Measurements from ENCODE around the gene PWP2. TPM values are rescaled to one million over a fixed set of nuclear protein-coding genes. Genes with fewer than 3 reads are reported as not detected.

The PWP2 gene
- polyA plus RNA-seq, 1 experiment, result 20.5 TPM

GRCh38 chr21:44087426-44088400 lies 19.5 kb upstream of the PWP2 start:
- CTCF ChIA-PET, result interaction anchor here (0.7 kb wide), 1 partner anchor 50 kb away, joined by 3 read pairs; no protein-coding TSS in a partner anchor

GRCh38 chr21:44088401-44088780 lies 18.8 kb upstream of the PWP2 start:
- DNase-seq (ENCODE audit: low read depth), result no peak

More at GRCh38 chr21:44087426-44088400, 19.5 kb upstream of the PWP2 start:
- DNase-seq (ENCODE audit: low read depth), result no peak
- Histone ChIP-seq H3K27me3 (ENCODE audit: control insufficient read depth, insufficient read depth, low read length) (no peaks in the 10 kb centered on the region), H3K4me3 (ENCODE audit: low read depth, low read length) (no peak overlapping the region), H3K36me3 (ENCODE audit: control insufficient read depth, insufficient read depth, low read length) (peaks cover 37% of the 10 kb centered on the region)
- POLR2A ChIA-PET, result no interaction called here
- no peak for TF ChIP-seq CTCF (IDR thresholded peaks at IDR 0.05; ENCODE audit: insufficient read depth, low read depth, low read length)

GRCh38 chr21:44089001-44089911 lies 17.9 kb upstream of the PWP2 start:
- no peak for TF ChIP-seq CTCF (IDR thresholded peaks at IDR 0.05; ENCODE audit: insufficient read depth, low read depth, low read length)
- CTCF ChIA-PET, result interaction anchor here (0.6 kb wide), 1 partner anchor 10 kb away, joined by 3 read pairs; no protein-coding TSS in a partner anchor
- H3K27me3 ChIP-seq (ENCODE audit: control insufficient read depth, insufficient read depth, low read length), result no peaks in the 10 kb centered on the region
- POLR2A ChIA-PET, result no interaction called here
- DNase-seq (ENCODE audit: low read depth), result no peak
- H3K36me3 ChIP-seq (ENCODE audit: control insufficient read depth, insufficient read depth, low read length), result peaks cover 32% of the 10 kb centered on the region
- H3K4me3 ChIP-seq (ENCODE audit: low read depth, low read length), result no peak overlapping the region

More at GRCh38 chr21:44088401-44088780, 18.8 kb upstream of the PWP2 start:
- H3K27me3 ChIP-seq (ENCODE audit: control insufficient read depth, insufficient read depth, low read length), result no peaks in the 10 kb centered on the region
- POLR2A ChIA-PET, result no interaction called here
- H3K4me3 ChIP-seq (ENCODE audit: low read depth, low read length), result no peak overlapping the region
- CTCF ChIA-PET, result interaction anchor here (0.6 to 0.7 kb wide), 2 partner anchors 9 to 51 kb away, joined by 3 read pairs; no protein-coding TSS in a partner anchor
- peaks cover 32% of the 10 kb centered on the region for H3K36me3 ChIP-seq (ENCODE audit: control insufficient read depth, insufficient read depth, low read length)
- no peak for TF ChIP-seq CTCF (IDR thresholded peaks at IDR 0.05; ENCODE audit: insufficient read depth, low read depth, low read length)

- CTCF ChIA-PET, result interaction anchor here (0.5 kb wide), 1 partner anchor 229 kb away, joined by 3 read pairs; no protein-coding TSS in a partner anchor
- H3K4me3 ChIP-seq (ENCODE audit: low read depth, low read length), result no peak overlapping the region
- POLR2A ChIA-PET, result no interaction called here
- H3K27me3 ChIP-seq (ENCODE audit: control insufficient read depth, insufficient read depth, low read length), result no peaks in the 10 kb centered on the region
- DNase-seq (ENCODE audit: low read depth), result no peak
- no peak for TF ChIP-seq CTCF (IDR thresholded peaks at IDR 0.05; ENCODE audit: insufficient read depth, low read depth, low read length)
- peaks cover 30% of the 10 kb centered on the region for H3K36me3 ChIP-seq (ENCODE audit: control insufficient read depth, insufficient read depth, low read length)
These were observed 16.9 kb upstream of the PWP2 start for GRCh38 chr21:44090325-44090724.
